Fibroblast of gingiva (primary cell): ENCODE data around the gene PYGL.

Source experiments
- DNase-seq: peaks from one replicate; pipeline ENCODE4 v3.0.0-alpha.2; 2011; ENCODE audit warnings: low read depth

PYGL gene

DNA sequence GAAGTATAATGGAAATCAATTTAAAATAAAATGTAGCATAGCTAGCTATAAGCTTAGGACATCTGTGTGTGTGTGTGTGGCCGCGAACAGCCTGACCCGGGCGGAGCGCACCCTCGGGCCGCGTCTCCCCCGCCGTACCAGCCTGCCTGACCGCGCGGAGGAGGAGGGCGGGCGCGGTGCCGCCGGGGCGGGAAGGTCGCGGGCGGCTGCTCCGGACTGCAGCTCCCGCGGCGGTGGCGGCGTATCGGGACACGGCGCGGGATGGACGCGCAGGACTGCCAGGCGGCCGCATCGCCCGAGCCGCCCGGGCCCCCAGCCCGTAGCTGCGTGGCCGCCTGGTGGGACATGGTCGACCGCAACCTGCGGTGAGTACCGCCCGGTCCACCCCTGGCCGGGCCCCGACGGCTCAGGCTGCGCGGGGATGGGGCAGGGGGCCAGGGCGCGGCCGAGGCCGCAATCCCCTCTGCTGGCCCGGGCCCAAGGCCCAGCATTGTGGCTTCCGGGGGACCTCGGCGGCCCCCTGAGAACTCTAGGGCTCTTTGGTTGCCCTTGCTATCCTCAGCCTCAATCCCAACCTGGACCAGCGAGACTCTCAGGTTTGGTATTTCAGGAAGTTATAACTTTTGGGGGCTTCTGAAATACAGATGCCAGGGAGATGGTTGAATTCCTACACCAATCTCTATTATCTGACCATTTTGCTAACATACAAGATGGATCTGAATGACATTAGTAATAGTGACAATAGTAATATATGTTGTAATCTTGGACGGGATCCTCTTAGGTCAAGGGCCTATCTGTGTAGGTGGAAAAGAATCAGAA is 72.2 kb downstream of the PYGL start, which contains the start of gene ABHD12B:
TSS of gene ABHD12B (plus strand) at position 140 of the 819 bp plus-strand sequence. CDS start at position 262, 122 bp downstream.
- DNase-seq = peak; percentile 17

DNA sequence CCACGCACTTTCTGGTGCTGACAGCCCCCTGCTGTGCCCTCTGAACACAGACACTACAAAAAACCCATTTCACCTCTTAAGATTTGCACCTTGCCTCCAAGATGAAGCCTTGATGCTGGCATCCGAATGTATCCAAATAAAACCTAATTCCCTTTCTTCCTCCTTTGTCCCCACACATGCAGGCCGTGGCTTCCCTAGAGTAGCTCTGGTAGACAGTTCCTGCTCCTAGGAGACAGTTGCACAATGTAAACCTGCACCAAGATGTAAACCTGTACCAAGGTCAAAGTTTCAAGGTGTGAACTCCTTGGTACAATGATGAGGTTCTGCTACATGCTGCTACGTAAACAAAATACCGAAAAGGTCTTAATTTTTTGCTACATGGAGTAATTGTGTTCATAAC is 73.1 kb downstream of the PYGL start:
- no peak for DNase-seq

- peak; percentile 14 for DNase-seq
These were observed 78.7 kb downstream of the PYGL start for GRCh38 chr14:50865391-50866076.

DNA sequence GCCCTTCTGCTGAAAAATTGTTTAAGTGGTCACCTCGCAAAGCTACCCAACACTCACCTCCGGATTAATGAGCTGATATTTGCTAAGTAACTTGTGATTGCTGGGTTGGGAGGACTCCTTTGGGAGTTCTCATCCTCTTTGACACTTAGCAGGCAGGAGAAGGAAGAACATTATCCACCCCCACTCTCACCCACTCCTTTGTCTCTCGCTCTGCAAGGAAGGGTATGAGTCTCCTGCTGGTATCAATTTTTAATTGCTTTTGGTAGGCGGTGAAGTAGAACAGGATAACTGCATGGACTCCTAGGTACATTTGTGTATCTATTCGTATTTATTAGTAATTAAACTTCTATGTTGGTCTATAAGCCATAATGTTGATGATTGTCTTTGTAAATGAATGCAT is 79.3 kb downstream of the PYGL start:
- DNase-seq = no peak

GRCh38 chr14:50864237-50864636 is 80.0 kb downstream of the PYGL start:
- DNase-seq = no peak

DNA sequence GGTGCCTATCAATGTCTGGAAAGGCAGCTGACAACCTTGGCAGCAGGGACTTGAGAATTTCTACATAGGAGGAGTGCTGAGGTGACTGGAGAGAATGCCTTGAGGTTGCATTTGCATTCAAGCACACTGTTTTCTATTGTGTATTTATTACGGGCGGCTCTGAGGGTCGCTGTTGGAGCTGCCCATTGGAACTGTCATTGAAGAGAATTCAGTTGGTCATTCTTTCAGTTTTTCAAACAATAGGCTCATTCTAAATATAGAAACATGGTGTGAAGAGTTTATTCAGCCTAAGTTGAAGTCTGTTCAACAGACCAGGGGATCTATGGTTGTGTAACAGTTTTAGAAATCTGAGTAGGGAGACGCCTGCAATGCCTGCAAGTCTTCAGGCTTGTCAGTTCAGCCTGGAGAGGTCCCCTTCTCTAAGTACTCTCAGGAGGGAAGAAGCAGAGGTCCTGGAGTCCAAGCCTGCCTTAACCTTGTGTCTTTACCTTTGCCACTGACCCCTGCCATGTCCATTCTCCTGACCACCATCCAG is 82.2 kb downstream of the PYGL start:
- peak; percentile 55 for DNase-seq

- DNase-seq = peak; percentile 68
These were observed 83.7 kb downstream of the PYGL start for GRCh38 chr14:50860478-50861086.

- no peak for DNase-seq
These were observed 85.0 kb downstream of the PYGL start for GRCh38 chr14:50859296-50859624.

DNA sequence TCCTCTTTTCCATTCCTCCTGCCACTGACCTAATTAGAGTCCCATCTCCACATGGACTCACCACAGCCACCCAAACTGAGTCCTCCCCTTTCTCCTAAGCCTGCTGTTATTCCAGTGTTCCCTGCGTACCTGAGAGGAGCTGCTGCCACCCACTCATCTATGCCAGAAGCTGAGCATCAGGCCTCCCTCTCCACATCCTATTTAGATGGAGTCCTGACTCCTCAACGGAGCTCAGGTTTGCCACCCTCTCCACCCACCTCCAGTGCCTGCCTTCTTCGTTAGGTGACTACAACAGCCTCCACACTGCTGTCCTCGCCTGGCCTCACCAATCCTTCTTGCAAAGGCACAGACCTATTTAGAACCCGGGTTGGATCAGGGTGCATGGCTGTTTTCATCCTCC is 87.6 kb downstream of the PYGL start:
- DNase-seq = no peak

DNA sequence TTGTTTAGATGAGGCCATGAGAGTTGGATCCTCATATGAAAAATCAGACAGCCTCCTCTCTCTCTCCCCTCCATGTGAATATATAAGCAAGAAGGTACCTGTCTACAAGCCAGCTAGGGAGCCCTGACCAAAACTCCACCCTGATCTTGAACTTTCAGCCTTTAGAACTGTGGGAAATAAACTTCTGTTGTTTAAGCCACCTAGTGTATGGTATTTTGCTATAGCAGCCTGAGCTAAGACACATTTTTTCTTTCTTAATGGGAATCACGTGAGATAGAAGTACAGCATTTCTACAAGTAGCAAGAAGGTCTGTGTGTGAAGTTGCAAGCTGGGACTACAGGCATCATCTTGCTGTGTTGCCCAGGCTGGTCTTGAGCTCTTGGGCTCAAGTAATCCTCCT is 88.7 kb downstream of the PYGL start:
- DNase-seq = peak; percentile 22
